Heart left ventricle (tissue), 16 donors: ENCODE measurements around the gene MRPL36. TPM values are rescaled to one million over a fixed set of nuclear protein-coding genes. Genes with fewer than 3 reads are reported as not detected.

Experiments used
- ATAC-seq, 4 donors: fragments of 200-7000 bp; cut with Tn5 transposase; one replicate each; pipeline ENCODE4 v1.9.1; 2020 to 2022; ENCODE audit warnings: moderate library complexity in 4 of 4, mild to moderate bottlenecking in 3 of 4, moderate number of reproducible peaks in 1 of 4
- DNase-seq, 5 donors: peaks; one replicate each; pipeline ENCODE4 v3.0.0-alpha.2; 2020
- H3K27ac ChIP-seq, 12 donors: fragments of 200-600 bp; sonication (generic) in 4 of 12; one replicate each; pipeline versions ENCODE4 v1.5.0 to v1.8.0; 2016 to 2022; ENCODE audit warnings: mild to moderate bottlenecking in 2 of 12
- H3K27me3 ChIP-seq, 9 donors: fragments of 200-600 bp; sonication (generic) in 2 of 9; one replicate each; pipeline versions ENCODE4 v1.5.1 to v1.8.0; 2016 to 2022; ENCODE audit warnings: mild to moderate bottlenecking in 3 of 9
- H3K36me3 ChIP-seq, 9 donors: fragments of 200-600 bp; sonication (generic) in 2 of 9; one replicate each; pipeline versions ENCODE4 v1.5.0 to v1.8.0; 2018 to 2022; ENCODE audit warnings: mild to moderate bottlenecking in 2 of 9
- H3K4me1 ChIP-seq, 12 donors: fragments of 200-600 bp; sonication (generic) in 4 of 12; one replicate each; pipeline versions ENCODE4 v1.5.0 to v1.8.0; 2016 to 2022; ENCODE audit warnings: mild to moderate bottlenecking in 3 of 12
- H3K4me3 ChIP-seq, 12 donors: fragments of 200-600 bp; sonication (generic) in 4 of 12; one replicate each; pipeline versions ENCODE4 v1.5.0 to v1.8.0; 2017 to 2022; ENCODE audit warnings: mild to moderate bottlenecking in 9 of 12, moderate library complexity in 4 of 12
- H3K9me3 ChIP-seq, 12 donors: fragments of 200-600 bp; sonication (generic) in 4 of 12; one replicate each; pipeline versions ENCODE4 v1.5.0 to v1.8.0; 2016 to 2022; ENCODE audit warnings: mild to moderate bottlenecking in 1 of 12
- CTCF ChIP-seq, 12 donors: fragments of 200-600 bp; sonication (generic) in 4 of 12; IDR thresholded peaks; one replicate each; pipeline versions ENCODE4 v1.5.0 to v1.8.0; 2018 to 2022; ENCODE audit warnings: antibody characterized with exemption in 12 of 12, mild to moderate bottlenecking in 5 of 12
- POLR2A ChIP-seq, 2 donors: fragments of 450-650 bp; IDR thresholded peaks; one replicate each; pipeline ENCODE4 v1.6.1; 2017; ENCODE audit warnings: antibody characterized with exemption in 2 of 2, mild to moderate bottlenecking in 2 of 2, moderate library complexity in 2 of 2
- WGBS, 4 donors: extraction: QIAGEN DNeasy Blood & Tissue Kit in 2 of 4; methylation state at CpG; one replicate each; pipeline versions ENCODE4 v1.1.5 to v1.1.7; 2013 to 2018; 5-methylcytosine and 5-hydroxymethylcytosine counted together
- intact Hi-C, 10 donors: fragments of 100-400 bp; cut with DNase I; formaldehyde crosslinking; loops; one replicate each; pipeline versions ENCODE4 v1.11.1 to v1.14.2; 2022
- polyA plus RNA-seq, 2 donors: library from polyadenylated mRNA; stranded (reverse); fragments of 200-250 nt; gene quantifications; one replicate each; pipeline ENCODE4 v1.2.3, GENCODE V29; 2013
- total RNA-seq, 9 donors: library from RNA; depleted of rRNA in 2 of 9; stranded (reverse); fragments of >200 nt in 2 of 9; fragmentation: NEBNext Ultra II Directional in 3 of 9; extraction: Animal tissue kit (Norgen Biotek cat#: 25700) in 3 of 9; gene quantifications; one replicate each; pipeline versions ENCODE4 v1.1.0 to v1.2.4, GENCODE V29; 2016 to 2023
- donor health status: ischemic (EF 13 %, LVEDD 7.1; RV severe dilation, severe dysfunction).
- donor health status: healthy with polysubstance abuse.
- donor health status: DM: no; HTN: yes; CAD: no.
- donor health status: DM: no; HTN: no; CAD: no.
- donor health status: ischemic (EF 25% LVEDD 6.9; RV normal size, moderate dysfunction).
- donor health status: ischemic (EF 25% LVEDD 5.7; RV mildly dilated, moderate dysfunction).
- donor health status: healthy.
- donor health status: DM: yes; HTN: yes; CAD: no.
- donor health status: ischemic (EF 35%, LVEDD 5.7; RV mildly dilated, moderate dysfunction).
- donor health status: nonischemic (EF 11% LVEDD 7.7; RV severe dilation, severe dysfunction).
- donor health status: DM: yes; HTN: yes; CAD: no.
- donor health status: PGD.
- donor health status: ischemic (EF 29% LVEDD 5.4; RV normal size, mild dysfunction).
- donor health status: nonischemic (EF 23%, LVEDD 6.1; RV moderate dilation, normal function).

The MRPL36 gene
- total and polyA plus RNA-seq, 11 donors, result 45.6 to 107 (median 56.4) TPM

GRCh38 chr5:1763548-1763911, 36.1 kb downstream of the MRPL36 start:
- peaks cover 0 to 42% (median 0%) of the 10 kb centered on the region in 9 donors for H3K27me3 ChIP-seq
- H3K4me1 ChIP-seq, result no peaks in the 10 kb centered on the region
- no peak overlapping the region for H3K27ac ChIP-seq
- intact Hi-C loops, result loop anchor here (2.0 to 10.0 kb wide), 7 partner anchors 271 to 1841 kb away; no protein-coding TSS in a partner anchor
- 24 to 29% (median 26%) methylated on average over 15 of the region's 15 CpGs for WGBS, 4 donors
- peaks cover 0 to 2% (median 0%) of the 10 kb centered on the region in 12 donors for H3K9me3 ChIP-seq
- peak in 3 of 4 donors; percentile 57 to 84 (median 71) for ATAC-seq
- DNase-seq, result peak in 4 of 5 donors; percentile 22 to 55 (median 34)
- TF ChIP-seq CTCF (IDR thresholded peaks at IDR 0.05), result peak; percentile 57 to 79 (median 67)
- no peak for TF ChIP-seq POLR2A (IDR thresholded peaks at IDR 0.05)
- no peaks in the 10 kb centered on the region for H3K36me3 ChIP-seq
- H3K4me3 ChIP-seq, result no peak overlapping the region

- WGBS, 4 donors, result 77 to 83% (median 78%) methylated on average over 12 to 13 of the region's 13 CpGs
- DNase-seq (peak in 2 of 5 donors; percentile 5 to 14), ATAC-seq (no peak)
- no peaks in the 10 kb centered on the region for H3K36me3 ChIP-seq
- H3K27ac ChIP-seq, result no peak overlapping the region
- intact Hi-C loops, result loop anchor here (2.0 to 10.0 kb wide), 7 partner anchors 272 to 1842 kb away; no protein-coding TSS in a partner anchor
- H3K4me1 ChIP-seq, result no peaks in the 10 kb centered on the region
- H3K27me3 ChIP-seq, result peaks cover 0 to 42% (median 0%) of the 10 kb centered on the region in 9 donors
- no peak overlapping the region for H3K4me3 ChIP-seq
- peaks cover 0 to 5% (median 0%) of the 10 kb centered on the region in 12 donors for H3K9me3 ChIP-seq
- no peak for TF ChIP-seq CTCF (IDR thresholded peaks at IDR 0.05)
- TF ChIP-seq POLR2A (IDR thresholded peaks at IDR 0.05), result no peak
Measured at GRCh38 chr5:1762883-1763547, 36.6 kb downstream of the MRPL36 start.

GRCh38 chr5:1762121-1762882, 37.3 kb downstream of the MRPL36 start:
- DNase-seq (peak in 4 of 5 donors; percentile 2 to 45 (median 10)), ATAC-seq (no peak)
- H3K27me3 ChIP-seq, result peaks cover 0 to 42% (median 0%) of the 10 kb centered on the region in 9 donors
- no peak for TF ChIP-seq POLR2A (IDR thresholded peaks at IDR 0.05)
- no peak for TF ChIP-seq CTCF (IDR thresholded peaks at IDR 0.05)
- 80 to 85% (median 84%) methylated on average over 16 to 25 of the region's 25 CpGs for WGBS, 4 donors
- no peaks in the 10 kb centered on the region for H3K36me3 ChIP-seq
- H3K9me3 ChIP-seq, result peaks cover 0 to 5% (median 0%) of the 10 kb centered on the region in 12 donors
- H3K4me1 ChIP-seq, result no peaks in the 10 kb centered on the region
- intact Hi-C loops, result loop anchor here (2.0 to 10.0 kb wide), 7 partner anchors 272 to 1842 kb away; no protein-coding TSS in a partner anchor
- H3K4me3 ChIP-seq, result no peak overlapping the region
- H3K27ac ChIP-seq, result no peak overlapping the region

GRCh38 chr5:1761453-1761755, 38.2 kb downstream of the MRPL36 start:
- Histone ChIP-seq H3K27me3 (peaks cover 0 to 41% (median 0%) of the 10 kb centered on the region in 9 donors), H3K9me3 (peaks cover 0 to 5% (median 0%) of the 10 kb centered on the region in 12 donors), H3K27ac (no peak overlapping the region), H3K36me3 (no peaks in the 10 kb centered on the region), H3K4me1 (no peaks in the 10 kb centered on the region), H3K4me3 (no peak overlapping the region)
- peak in 3 of 5 donors; percentile 7 to 25 (median 10) for DNase-seq
- intact Hi-C loops, result loop anchor here (5.0 to 10.0 kb wide), 6 partner anchors 273 to 1843 kb away; no protein-coding TSS in a partner anchor
- WGBS, 4 donors, result 76 to 86% (median 82%) methylated on average over 11 of the region's 11 CpGs
- TF ChIP-seq CTCF (IDR thresholded peaks at IDR 0.05) (no peak), POLR2A (IDR thresholded peaks at IDR 0.05) (no peak)
- ATAC-seq, result no peak
